HG02588 (cell line): ENCODE results near the gene REM2.
"Not testable (repeated sequence)": the region's sequence is repeated elsewhere in the genome, so short reads cannot be mapped to it uniquely, and the experiment has no call there.

Experiments used
- ATAC-seq: cut with Tn5 transposase; IDR thresholded peaks from one replicate; pipeline ENCODE4 v1.9.1; 2021; ENCODE audit warnings: mild to moderate bottlenecking, moderate library complexity; ENCODE audit not compliant: unreplicated experiment

Gene REM2

GRCh38 chr14:22893706-22894105 lies 10.7 kb downstream of the REM2 start:
- no peak for ATAC-seq

GRCh38 chr14:22895402-22895801 lies 12.4 kb downstream of the REM2 start:
- ATAC-seq, result no peak

- no peak for ATAC-seq
Observed at GRCh38 chr14:22896356-22896755, 13.3 kb downstream of the REM2 start.

- no peak for ATAC-seq
Observed at GRCh38 chr14:22896760-22897159, 13.7 kb downstream of the REM2 start.

- no peak for ATAC-seq
Observed at GRCh38 chr14:22897357-22897756, 14.3 kb downstream of the REM2 start.

- no peak for ATAC-seq
Observed at GRCh38 chr14:22898302-22899090, 15.5 kb downstream of the REM2 start.

GRCh38 chr14:22900081-22900799 lies 17.2 kb downstream of the REM2 start:
- no peak for ATAC-seq

GRCh38 chr14:22901799-22902198 lies 18.8 kb downstream of the REM2 start:
- ATAC-seq, result no peak

GRCh38 chr14:22903742-22904087 lies 20.7 kb downstream of the REM2 start:
- no peak for ATAC-seq

GRCh38 chr14:22905627-22906026 lies 22.6 kb downstream of the REM2 start:
- ATAC-seq, result no peak

GRCh38 chr14:22906073-22906472 lies 23.1 kb downstream of the REM2 start:
- no peak for ATAC-seq

GRCh38 chr14:22907429-22907828 lies 24.4 kb downstream of the REM2 start:
- no peak for ATAC-seq

- no peak for ATAC-seq
Observed at GRCh38 chr14:22908601-22909000, 25.6 kb downstream of the REM2 start.

- no peak for ATAC-seq
Observed at GRCh38 chr14:22910916-22911315, 27.9 kb downstream of the REM2 start.

- ATAC-seq, result not testable (repeated sequence)
Observed at GRCh38 chr14:22914836-22915235, 31.8 kb downstream of the REM2 start.

GRCh38 chr14:22915886-22916521 lies 33.0 kb downstream of the REM2 start:
- no peak for ATAC-seq

GRCh38 chr14:22918804-22919600 lies 36.0 kb downstream of the REM2 start, which contains the start of gene RBM23:
RBM23 (minus strand) TSS chr14:22919149.
- peak; percentile 87 for ATAC-seq

- ATAC-seq, result no peak
Observed at GRCh38 chr14:22919601-22919921, 36.5 kb downstream of the REM2 start.

- no peak for ATAC-seq
Observed at GRCh38 chr14:22920697-22921096, 37.7 kb downstream of the REM2 start.

GRCh38 chr14:22922294-22922693 lies 39.3 kb downstream of the REM2 start:
- no peak for ATAC-seq

- no peak for ATAC-seq
Observed at GRCh38 chr14:22923746-22924145, 40.7 kb downstream of the REM2 start.
